ENCODE measurements around the gene SPOCD1. TPM values are rescaled to one million over a fixed set of nuclear protein-coding genes. Genes with fewer than 3 reads are reported as not detected.

Gene SPOCD1
- total RNA-seq, 2 donors from 2014 or later = 6.6 to 10.6 TPM

- H3K9me3 ChIP-seq = no peaks in the 10 kb centered on the region
- H3K27me3 ChIP-seq (replicated peaks; ENCODE audit: insufficient read depth) = no peaks in the 10 kb centered on the region
- no peak overlapping the region for H3K27ac ChIP-seq
- no peak for TF ChIP-seq CTCF (IDR thresholded peaks at IDR 0.05)
- no peak overlapping the region for H3K4me3 ChIP-seq
- ATAC-seq (ENCODE audit: insufficient number of reproducible peaks, low FRiP score, low read depth) (no peak), DNase-seq (ENCODE audit: low spot score) (no peak)
- H3K4me1 ChIP-seq (ENCODE audit: control insufficient read depth in 1 of 2, low read depth in 2 of 2) = peaks cover 5 to 15% of the 10 kb centered on the region in 2 donors
- H3K36me3 ChIP-seq = no peaks in the 10 kb centered on the region
Measured at GRCh38 chr1:31799895-31800673, 15.7 kb downstream of the SPOCD1 start.

DNA sequence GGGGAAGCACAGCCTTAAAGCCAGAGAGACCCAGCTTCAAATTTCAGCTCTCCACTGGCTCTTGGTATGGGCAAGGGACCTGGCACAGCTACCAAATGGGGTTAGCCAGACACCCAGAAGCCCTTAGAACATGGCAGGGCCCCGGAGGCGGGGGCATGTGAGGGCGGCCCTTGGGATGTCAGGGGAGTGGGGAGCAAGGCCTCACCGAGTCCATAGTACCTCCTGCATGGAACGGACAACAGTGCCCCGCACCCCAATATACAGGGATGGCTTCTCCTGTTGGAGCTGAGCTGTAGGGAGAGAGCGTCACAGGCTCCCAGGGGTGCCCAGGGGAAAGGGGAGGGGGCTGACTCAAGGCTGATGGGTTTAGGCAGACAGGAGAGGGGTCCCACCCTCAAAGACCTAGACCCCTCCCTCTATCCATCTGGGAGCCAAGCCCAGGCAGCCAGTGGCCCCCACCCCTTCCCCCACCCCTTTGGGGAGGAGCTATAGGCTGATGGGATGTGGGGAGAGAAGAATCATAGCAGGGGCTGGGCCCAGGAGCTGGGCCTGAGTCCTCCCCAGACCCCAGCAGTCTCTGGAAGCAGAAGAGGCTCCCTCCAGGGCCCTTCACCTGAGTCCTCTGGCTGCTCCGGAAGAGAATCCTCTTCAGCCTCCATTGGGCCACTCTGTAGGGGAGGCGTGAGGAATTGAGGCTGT is 16.5 kb downstream of the SPOCD1 start:
- no peak for TF ChIP-seq CTCF (IDR thresholded peaks at IDR 0.05)
- peaks cover 5 to 15% of the 10 kb centered on the region in 2 donors for H3K4me1 ChIP-seq (ENCODE audit: control insufficient read depth in 1 of 2, low read depth in 2 of 2)
- no peaks in the 10 kb centered on the region for H3K9me3 ChIP-seq
- H3K4me3 ChIP-seq = no peak overlapping the region
- no peak for ATAC-seq (ENCODE audit: insufficient number of reproducible peaks, low FRiP score, low read depth)
- H3K27me3 ChIP-seq (replicated peaks; ENCODE audit: insufficient read depth) = no peaks in the 10 kb centered on the region
- H3K27ac ChIP-seq = no peak overlapping the region
- H3K36me3 ChIP-seq = no peaks in the 10 kb centered on the region
- DNase-seq (ENCODE audit: low spot score) = no peak

GRCh38 chr1:31798433-31799195 is 17.2 kb downstream of the SPOCD1 start:
- Histone ChIP-seq H3K4me1 (ENCODE audit: control insufficient read depth in 1 of 2, low read depth in 2 of 2) (peaks cover 5 to 15% of the 10 kb centered on the region in 2 donors), H3K27ac (no peak overlapping the region), H3K36me3 (no peaks in the 10 kb centered on the region), H3K27me3 (replicated peaks; ENCODE audit: insufficient read depth) (no peaks in the 10 kb centered on the region), H3K9me3 (no peaks in the 10 kb centered on the region), H3K4me3 (peak overlapping the region; percentile 48)
- DNase-seq (ENCODE audit: low spot score) = peak; percentile 25
- no peak for TF ChIP-seq CTCF (IDR thresholded peaks at IDR 0.05)
- ATAC-seq (ENCODE audit: insufficient number of reproducible peaks, low FRiP score, low read depth) = peak; percentile 71

GRCh38 chr1:31798086-31798432 is 17.8 kb downstream of the SPOCD1 start:
- no peak for ATAC-seq (ENCODE audit: insufficient number of reproducible peaks, low FRiP score, low read depth)
- H3K4me3 ChIP-seq = peak overlapping the region; percentile 48
- no peak overlapping the region for H3K27ac ChIP-seq
- no peaks in the 10 kb centered on the region for H3K36me3 ChIP-seq
- no peak for TF ChIP-seq CTCF (IDR thresholded peaks at IDR 0.05)
- no peak for DNase-seq (ENCODE audit: low spot score)
- no peaks in the 10 kb centered on the region for H3K27me3 ChIP-seq (replicated peaks; ENCODE audit: insufficient read depth)
- H3K9me3 ChIP-seq = no peaks in the 10 kb centered on the region
- peaks cover 5 to 15% of the 10 kb centered on the region in 2 donors for H3K4me1 ChIP-seq (ENCODE audit: control insufficient read depth in 1 of 2, low read depth in 2 of 2)

DNA sequence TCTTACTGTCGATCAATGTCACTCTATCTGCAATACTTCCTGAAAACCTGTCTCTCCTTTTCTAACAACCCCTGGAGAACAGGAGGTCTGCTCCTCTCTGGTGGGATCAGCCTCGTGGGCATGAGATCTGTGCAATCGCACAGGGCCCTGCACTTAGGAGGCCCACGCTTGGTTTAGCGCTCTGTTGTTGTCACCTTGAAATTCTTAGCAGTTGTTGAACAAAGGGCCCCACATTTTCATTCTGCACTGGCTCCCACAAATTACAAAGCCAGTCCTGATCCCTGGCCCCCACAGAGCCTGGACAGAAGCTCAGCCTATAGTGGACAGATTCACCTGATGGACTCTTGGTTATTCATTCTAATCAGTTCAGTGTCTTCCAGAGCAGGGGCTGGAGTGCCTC is 18.6 kb downstream of the SPOCD1 start:
- H3K4me1 ChIP-seq (ENCODE audit: control insufficient read depth in 1 of 2, low read depth in 2 of 2) = peaks cover 5 to 15% of the 10 kb centered on the region in 2 donors
- no peaks in the 10 kb centered on the region for H3K9me3 ChIP-seq
- no peak overlapping the region for H3K27ac ChIP-seq
- H3K27me3 ChIP-seq (replicated peaks; ENCODE audit: insufficient read depth) = no peaks in the 10 kb centered on the region
- H3K4me3 ChIP-seq = no peak overlapping the region
- H3K36me3 ChIP-seq = no peaks in the 10 kb centered on the region
- ATAC-seq (ENCODE audit: insufficient number of reproducible peaks, low FRiP score, low read depth) = no peak
- no peak for TF ChIP-seq CTCF (IDR thresholded peaks at IDR 0.05)
- DNase-seq (ENCODE audit: low spot score) = no peak

Data from thoracic aorta (tissue), 2 donors.